Endothelial cell of umbilical vein (primary cell): ENCODE data around the gene RNF150. TPM values are rescaled to one million over a fixed set of nuclear protein-coding genes. Genes with fewer than 3 reads are reported as not detected.

Source experiments
- BruUV-seq: library from RNA; stranded (reverse); fragments of 400-500 nt; replicated peaks from 2 replicates; lab custom pipeline; 2021; lab: Mats Ljungman, UMichigan
- CTCF ChIA-PET: fragments of 300-600, 350-600 bp; sonication (Branson Sonifier 250); formaldehyde crosslinking; loops from one replicate; lab custom pipeline; 2021; ENCODE audit warnings: antibody characterized with exemption, inconsistent platforms; lab: Charles Lee
- POLR2A ChIA-PET: fragments of 300-600, 350-600 bp; sonication (Branson Sonifier 250); formaldehyde crosslinking; loops from one replicate; lab custom pipeline; 2021; ENCODE audit warnings: antibody characterized with exemption, inconsistent platforms; lab: Charles Lee
- DNase-seq: peaks from one replicate; pipeline ENCODE4 v3.0.0-alpha.2; 2011; ENCODE audit warnings: low read depth, low spot score
- FAIRE-seq: peaks from 2 replicates; lab custom pipeline; 2011; peaks lifted over from hg19 to GRCh38; lab: Jason Lieb, UNC
- H2AFZ ChIP-seq: 2 replicates; pipeline ENCODE4 v1.6.0; 2012; ENCODE audit warnings: low read depth, low read length, control low read depth, inconsistent platforms
- H3K27ac ChIP-seq: 2 replicates; pipeline ENCODE4 v1.5.1; 2011; ENCODE audit warnings: low read depth, mild to moderate bottlenecking, control low read depth, low read length, moderate library complexity; ENCODE audit not compliant: insufficient read depth
- H3K27me3 ChIP-seq, 2 experiments: 2 replicates each; pipeline versions ENCODE4 v1.6.0 to v1.6.1; 2011; ENCODE audit warnings: low read length in 2 of 2, mixed read lengths in 1 of 2; ENCODE audit not compliant: control insufficient read depth in 2 of 2, insufficient read depth in 2 of 2
- H3K36me3 ChIP-seq, 2 experiments: 2 replicates in 1 of 2; 3 replicates in 1 of 2; pipeline ENCODE4 v1.5.1; 2011; ENCODE audit warnings: low read length in 2 of 2, mild to moderate bottlenecking in 1 of 2, moderate library complexity in 1 of 2; ENCODE audit not compliant: control insufficient read depth in 2 of 2, insufficient read depth in 2 of 2; ENCODE audit errors: extremely low read depth in 1 of 2
- H3K4me1 ChIP-seq: 3 replicates; pipeline ENCODE4 v1.5.1; 2011; ENCODE audit warnings: mild to moderate bottlenecking, low read length; ENCODE audit not compliant: control insufficient read depth, insufficient read depth; ENCODE audit errors: extremely low read depth
- H3K4me2 ChIP-seq: 2 replicates; pipeline ENCODE4 v1.6.1; 2011; ENCODE audit warnings: low read length, control low read depth, mixed read lengths; ENCODE audit not compliant: insufficient read depth
- H3K4me3 ChIP-seq, 3 experiments: fragments of 200-600 bp in 1 of 3; sonication (generic), shearing (Covaris generic) in 1 of 3; replicated peaks in 1 of 3; 2 replicates each; pipeline ENCODE4 v1.5.1; 2011 to 2016; ENCODE audit warnings: control low read depth in 3 of 3, low read length in 3 of 3, mild to moderate bottlenecking in 2 of 3, inconsistent platforms in 1 of 3, low read depth in 1 of 3, moderate library complexity in 1 of 3; ENCODE audit not compliant: insufficient read depth in 1 of 3
- H3K79me2 ChIP-seq: 2 replicates; pipeline ENCODE4 v1.6.0; 2012; ENCODE audit warnings: low read length, inconsistent platforms; ENCODE audit not compliant: control insufficient read depth, insufficient read depth
- H3K9ac ChIP-seq: replicated peaks from 2 replicates; pipeline ENCODE3; 2011; ENCODE audit warnings: low read length, control low read depth; ENCODE audit not compliant: insufficient read depth; ENCODE audit errors: extremely low read depth
- H3K9me1 ChIP-seq: replicated peaks from 3 replicates; pipeline ENCODE4 v1.6.0; 2011; ENCODE audit warnings: mild to moderate bottlenecking, low read length; ENCODE audit not compliant: control insufficient read depth, insufficient read depth; ENCODE audit errors: extremely low read depth
- H3K9me3 ChIP-seq: replicated peaks from 2 replicates; pipeline ENCODE4 v1.5.1; 2012; ENCODE audit warnings: low read length, inconsistent platforms; ENCODE audit not compliant: control insufficient read depth, insufficient read depth
- H4K20me1 ChIP-seq: replicated peaks from 2 replicates; pipeline ENCODE3; 2011; ENCODE audit warnings: mild to moderate bottlenecking, low read length; ENCODE audit not compliant: control insufficient read depth, insufficient read depth; ENCODE audit errors: extremely low read depth
- CTCF ChIP-seq, 2 donors: IDR thresholded peaks; 1 replicate in 1 of 2; 2 replicates in 1 of 2; pipeline ENCODE4 v1.5.1; 2011; ENCODE audit warnings: low read length in 2 of 2, mild to moderate bottlenecking in 2 of 2, moderate library complexity in 2 of 2, control low read depth in 1 of 2, inconsistent platforms in 1 of 2, low read depth in 1 of 2; ENCODE audit not compliant: insufficient read depth in 1 of 2; ENCODE audit errors: extremely low read depth in 1 of 2
- EZH2 ChIP-seq: IDR thresholded peaks from 2 replicates; pipeline ENCODE4 v1.6.1; 2012; ENCODE audit warnings: borderline replicate concordance, low read depth, mild to moderate bottlenecking, moderate library complexity, low read length, inconsistent platforms; ENCODE audit not compliant: severe bottlenecking
- FOS ChIP-seq: IDR thresholded peaks from 2 replicates; pipeline ENCODE4 v1.6.1; 2011; ENCODE audit warnings: mild to moderate bottlenecking, low read length, moderate library complexity, borderline replicate concordance; ENCODE audit not compliant: insufficient read depth
- GATA2 ChIP-seq: IDR thresholded peaks from 2 replicates; pipeline ENCODE4 v1.7.0; 2011; ENCODE audit warnings: low read depth, mild to moderate bottlenecking, moderate library complexity, mixed read lengths, low read length; ENCODE audit not compliant: insufficient read length, insufficient read depth
- JUN ChIP-seq: IDR thresholded peaks from 2 replicates; pipeline ENCODE4 v1.6.1; 2011; ENCODE audit warnings: borderline replicate concordance, low read depth; ENCODE audit not compliant: insufficient read length, insufficient read depth
- MAX ChIP-seq: IDR thresholded peaks from 2 replicates; pipeline ENCODE4 v1.6.1; 2011; ENCODE audit not compliant: insufficient read depth, insufficient read length
- MYC ChIP-seq: IDR thresholded peaks from one replicate; pipeline ENCODE4 v1.6.1; 2011; ENCODE audit warnings: mild to moderate bottlenecking, low read depth, low read length
- POLR2A ChIP-seq: IDR thresholded peaks from 2 replicates; pipeline ENCODE4 v1.6.1; 2012; ENCODE audit warnings: low read depth, mild to moderate bottlenecking, control low read depth, low read length
- POLR2AphosphoS5 ChIP-seq: IDR thresholded peaks from 2 replicates; pipeline ENCODE4 v1.6.1; 2012; ENCODE audit warnings: low read depth, mild to moderate bottlenecking, control low read depth, low read length, moderate library complexity; ENCODE audit not compliant: insufficient read depth
- dilution Hi-C: fragments of 300-500 bp; cut with MboI; formaldehyde crosslinking; loops from one replicate; pipeline ENCODE4 v1.15.0; 2019; ENCODE audit warnings: low sequenced_read_pairs; ENCODE audit not compliant: extremely low pct_ligation_motif_present
- intact Hi-C: fragments of 100-400 bp; cut with micrococcal nuclease; formaldehyde crosslinking; loops from one replicate; pipeline ENCODE4 v1.10.0; 2022
- polyA plus RNA-seq, 4 experiments: library from polyadenylated mRNA; depleted of rRNA in 3 of 4; stranded (reverse) in 3 of 4; unstranded in 1 of 4; fragments of >200 nt; gene quantifications; 2 replicates each; pipeline versions ENCODE4 v1.2.1 to v1.2.3, GENCODE V29; 2011 to 2012; ENCODE audit warnings: missing spikeins in 1 of 4
- total RNA-seq: library from RNA; stranded (reverse); gene quantifications from 2 replicates; pipeline ENCODE4 v1.2.3, GENCODE V29; 2021

The RNF150 gene
- total and polyA plus RNA-seq, 2 donors (not counting 3 experiments of a cell fraction or from before 2014, with no cell fraction given), result 0.33 to 0.35 TPM

GRCh38 chr4:140875746-140876452 lies 257.4 kb downstream of the RNF150 start:
- intact Hi-C loops, result no loop called here
- H3K4me3 ChIP-seq, result no peak overlapping the region
- DNase-seq (no peak), FAIRE-seq (no peak)
- CTCF ChIA-PET, result interaction anchor here (1.1 to 1.5 kb wide), 2 partner anchors 8 to 10 kb away, joined by 3 to 4 read pairs; no protein-coding TSS in a partner anchor
- dilution Hi-C loops, result no loop called here
- POLR2A ChIA-PET, result no interaction called here
- no TSS peak for BruUV-seq
- no peaks in the 10 kb centered on the region for H3K9me3 ChIP-seq
- H3K9me1 ChIP-seq, result no peaks in the 10 kb centered on the region
- H4K20me1 ChIP-seq, result no peaks in the 10 kb centered on the region
- no peak overlapping the region for H3K4me2 ChIP-seq
- H2AFZ ChIP-seq, result no peak overlapping the region
- H3K9ac ChIP-seq, result no peak overlapping the region
- H3K36me3 ChIP-seq, result no peaks in the 10 kb centered on the region
- no peak overlapping the region for H3K27ac ChIP-seq
- H3K27me3 ChIP-seq, result peaks cover 9 to 26% of the 10 kb centered on the region in 2 experiments
- no peaks in the 10 kb centered on the region for H3K79me2 ChIP-seq
- H3K4me1 ChIP-seq, result no peaks in the 10 kb centered on the region
- TF ChIP-seq FOS (no peak), POLR2AphosphoS5 (no peak), EZH2 (no peak), JUN (no peak), MYC (no peak), MAX (no peak), CTCF (IDR thresholded peaks at IDR 0.05; ENCODE audit: extremely low read depth in 1 of 2, insufficient read depth in 1 of 2, low read depth in 1 of 2, low read length in 2 of 2) (no peak), GATA2 (no peak), POLR2A (no peak)
